ENCODE data around the gene PARD3. TPM values are rescaled to one million over a fixed set of nuclear protein-coding genes. Genes with fewer than 3 reads are reported as not detected.
"Not testable (repeated sequence)": the region's sequence is repeated elsewhere in the genome, so short reads cannot be mapped to it uniquely, and the experiment has no call there.

The PARD3 gene
- total RNA-seq, 1 experiment from 2014 or later = 57.4 TPM

- no peaks in the 10 kb centered on the region for H3K27me3 ChIP-seq (ENCODE audit: insufficient read depth, low read depth)
- POLR2A ChIA-PET (ENCODE audit: unreplicated experiment) = interaction anchor here (0.7 to 0.9 kb wide), 2 partner anchors 19 to 183 kb away, joined by 3 to 6 read pairs; no protein-coding TSS in a partner anchor
- CTCF ChIA-PET = interaction anchor here (1.4 kb wide), 1 partner anchor 26 kb away, joined by 7 read pairs; no protein-coding TSS in a partner anchor
- no peak for TF ChIP-seq EZH2 (IDR thresholded peaks at IDR 0.05; ENCODE audit: low read depth)
- no peak for TF ChIP-seq CTCF (conservative IDR thresholded peaks at IDR 0.05)
- peaks cover 81% of the 10 kb centered on the region for H3K79me2 ChIP-seq (ENCODE audit: low read depth)
- peak overlapping the region; percentile 82 for H3K27ac ChIP-seq
- 0 out of 2 replicates have a peak, but pooled peaks cover 4% of the 10 kb centered on the region for H3K9me3 ChIP-seq (ENCODE audit: insufficient read depth, low read depth)
- H3K4me2 ChIP-seq = peak overlapping the region; percentile 43; the same call in 1 of the 2 replicates
- H2AFZ ChIP-seq = no peak overlapping the region
- DNase-seq = peak; percentile 52 to 94
- peaks cover 20% of the 10 kb centered on the region for H3K4me1 ChIP-seq (replicated peaks; ENCODE audit: insufficient read depth)
- H3K4me3 ChIP-seq = no peak overlapping the region
- H4K20me1 ChIP-seq (ENCODE audit: insufficient read depth) = no peaks in the 10 kb centered on the region
- BruUV-seq (replicated peaks) = no TSS peak
- intact Hi-C loops (cut with micrococcal nuclease; ENCODE audit: unreplicated experiment) = loop anchor here (1.0 to 5.0 kb wide), 3 partner anchors 26 to 91 kb away; no protein-coding TSS in a partner anchor
- no peaks in the 10 kb centered on the region for H3K9me2 ChIP-seq (ENCODE audit: insufficient read depth)
- no peaks in the 10 kb centered on the region for H3K36me3 ChIP-seq (ENCODE audit: low read depth)
- H3F3A ChIP-seq (ENCODE audit: insufficient read depth, low read depth) = peaks cover 34% of the 10 kb centered on the region
These were observed 56.6 kb downstream of the PARD3 start for GRCh38 chr10:34758447-34758996.

- no peak for TF ChIP-seq EZH2 (IDR thresholded peaks at IDR 0.05; ENCODE audit: low read depth)
- TF ChIP-seq CTCF (conservative IDR thresholded peaks at IDR 0.05) = no peak
- ChIA-PET CTCF (interaction anchor here (1.4 kb wide), 1 partner anchor 26 kb away, joined by 7 read pairs; no protein-coding TSS in a partner anchor), POLR2A (ENCODE audit: unreplicated experiment) (interaction anchor here (0.6 to 0.9 kb wide), 3 partner anchors 18 to 269 kb away, joined by 3 to 8 read pairs (median 6); no protein-coding TSS in a partner anchor)
- peak overlapping the region; percentile 39; the same call in 1 of the 2 replicates for H3K4me2 ChIP-seq
- H3K27me3 ChIP-seq (ENCODE audit: insufficient read depth, low read depth) = no peaks in the 10 kb centered on the region
- no peaks in the 10 kb centered on the region for H3K9me2 ChIP-seq (ENCODE audit: insufficient read depth)
- no peaks in the 10 kb centered on the region for H3K36me3 ChIP-seq (ENCODE audit: low read depth)
- H3K4me3 ChIP-seq = no peak overlapping the region
- DNase-seq = no peak
- H3K79me2 ChIP-seq (ENCODE audit: low read depth) = peaks cover 79% of the 10 kb centered on the region
- no TSS peak for BruUV-seq (replicated peaks)
- H2AFZ ChIP-seq = no peak overlapping the region
- H3K4me1 ChIP-seq (replicated peaks; ENCODE audit: insufficient read depth) = peaks cover 20% of the 10 kb centered on the region
- no peaks in the 10 kb centered on the region for H4K20me1 ChIP-seq (ENCODE audit: insufficient read depth)
- H3F3A ChIP-seq (ENCODE audit: insufficient read depth, low read depth) = peaks cover 34% of the 10 kb centered on the region
- intact Hi-C loops (cut with micrococcal nuclease; ENCODE audit: unreplicated experiment) = loop anchor here (1.0 to 5.0 kb wide), 3 partner anchors 26 to 91 kb away; no protein-coding TSS in a partner anchor
- H3K27ac ChIP-seq = peak overlapping the region; percentile 82
- H3K9me3 ChIP-seq (ENCODE audit: insufficient read depth, low read depth) = 0 out of 2 replicates have a peak, but pooled peaks cover 4% of the 10 kb centered on the region
These were observed 57.2 kb downstream of the PARD3 start for GRCh38 chr10:34757933-34758332.

GRCh38 chr10:34757181-34757580, 57.9 kb downstream of the PARD3 start:
- peaks cover 20% of the 10 kb centered on the region for H3K4me1 ChIP-seq (replicated peaks; ENCODE audit: insufficient read depth)
- H3K9me2 ChIP-seq (ENCODE audit: insufficient read depth); BruUV-seq (replicated peaks); CTCF ChIA-PET; H3K27me3 ChIP-seq (ENCODE audit: insufficient read depth, low read depth); H4K20me1 ChIP-seq (ENCODE audit: insufficient read depth); H3K36me3 ChIP-seq (ENCODE audit: low read depth); DNase-seq; H2AFZ ChIP-seq; H3K4me2 ChIP-seq; H3K9me3 ChIP-seq (ENCODE audit: insufficient read depth, low read depth); H3K4me3 ChIP-seq: not testable (repeated sequence)
- H3F3A ChIP-seq (ENCODE audit: insufficient read depth, low read depth) = peaks cover 30% of the 10 kb centered on the region
- intact Hi-C loops (cut with micrococcal nuclease; ENCODE audit: unreplicated experiment) = loop anchor here (5.0 kb wide), 1 partner anchor 90 kb away; no protein-coding TSS in a partner anchor
- peak overlapping the region; percentile 82; the same call in 1 of the 2 replicates for H3K27ac ChIP-seq
- peaks cover 81% of the 10 kb centered on the region for H3K79me2 ChIP-seq (ENCODE audit: low read depth)
- POLR2A ChIA-PET (ENCODE audit: unreplicated experiment) = interaction anchor here (0.6 kb wide), 1 partner anchor 270 kb away, joined by 8 read pairs; no protein-coding TSS in a partner anchor
